IPS DF 6.9 (cell line): ENCODE measurements around the gene CYP4F2.
"Not testable (repeated sequence)": the region's sequence is repeated elsewhere in the genome, so short reads cannot be mapped to it uniquely, and the experiment has no call there.

ENCODE experiments used
- DNase-seq: peaks from one replicate; pipeline ENCODE4 v3.0.0-alpha.2; 2013; ENCODE audit warnings: low read depth, low spot score
- H3K27ac ChIP-seq: one replicate; pipeline ENCODE4 v1.5.1; 2013; ENCODE audit warnings: low read length, control low read depth
- H3K27me3 ChIP-seq: 2 replicates; pipeline ENCODE4 v1.6.1; 2013; ENCODE audit warnings: mild to moderate bottlenecking, low read length; ENCODE audit not compliant: control insufficient read depth, insufficient read depth
- H3K36me3 ChIP-seq: 2 replicates; pipeline ENCODE4 v1.6.1; 2013; ENCODE audit warnings: low read length; ENCODE audit not compliant: control insufficient read depth, insufficient read depth
- H3K4me1 ChIP-seq: 2 replicates; pipeline ENCODE4 v1.6.1; 2013; ENCODE audit warnings: low read length; ENCODE audit not compliant: control insufficient read depth, insufficient read depth
- H3K4me3 ChIP-seq: 2 replicates; pipeline ENCODE4 v1.5.1; 2013; ENCODE audit warnings: mild to moderate bottlenecking, low read length
- H3K9me3 ChIP-seq: 2 replicates; pipeline ENCODE4 v1.6.1; 2013; ENCODE audit warnings: low read length, inconsistent platforms; ENCODE audit not compliant: control insufficient read depth, insufficient read depth
- WGBS: extraction: QIAGEN DNeasy Blood & Tissue Kit; methylation state at CpG from one replicate; pipeline ENCODE4 v1.1.7; 2013; ENCODE audit warnings: mixed read lengths, missing lambda C conversion rate; ENCODE audit not compliant: insufficient read length, insufficient coverage; 5-methylcytosine and 5-hydroxymethylcytosine counted together

CYP4F2 gene

GRCh38 chr19:15860522-15860921 lies 37.4 kb downstream of the CYP4F2 start:
- Histone ChIP-seq H3K27me3 (no peaks in the 10 kb centered on the region), H3K4me1 (no peaks in the 10 kb centered on the region), H3K27ac (no peak overlapping the region), H3K9me3 (peaks cover 14% of the 10 kb centered on the region), H3K36me3 (no peaks in the 10 kb centered on the region), H3K4me3 (no peak overlapping the region)
- no peak for DNase-seq
- no CpG with 5 or more reads among the region's 6 CpGs for WGBS

DNA sequence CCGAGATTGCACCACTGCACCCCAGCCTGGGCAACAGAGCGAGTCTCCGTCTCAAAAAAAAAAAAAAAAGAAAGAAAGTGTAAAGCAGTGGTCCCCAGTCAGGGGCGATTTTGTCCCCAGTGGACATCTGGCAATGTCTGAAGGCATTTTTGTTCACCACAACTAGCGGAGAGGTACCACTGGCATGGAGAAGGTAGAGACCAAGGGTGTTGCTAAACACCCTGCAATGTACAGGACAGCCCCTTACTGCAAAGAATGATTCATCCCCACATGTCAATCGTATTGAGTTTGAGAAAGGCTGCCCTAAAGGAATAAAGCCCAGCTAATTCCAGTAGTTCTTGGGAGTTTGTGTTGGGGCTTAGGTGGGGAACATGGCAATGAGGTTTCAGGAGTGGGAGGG lies 38.7 kb downstream of the CYP4F2 start:
- WGBS, result no CpG with 5 or more reads among the region's 6 CpGs
- Histone ChIP-seq H3K4me3 (no peak overlapping the region), H3K9me3 (peaks cover 11% of the 10 kb centered on the region), H3K27me3 (no peaks in the 10 kb centered on the region), H3K27ac (no peak overlapping the region), H3K36me3 (no peaks in the 10 kb centered on the region), H3K4me1 (no peaks in the 10 kb centered on the region)
- no peak for DNase-seq

GRCh38 chr19:15850385-15850784 lies 47.5 kb downstream of the CYP4F2 start:
- WGBS, result no CpG with 5 or more reads among the region's 3 CpGs
- Histone ChIP-seq H3K4me1 (no peaks in the 10 kb centered on the region; the same call in 1 of the 2 replicates), H3K36me3 (no peaks in the 10 kb centered on the region), H3K9me3 (peaks cover 8% of the 10 kb centered on the region), H3K27me3 (no peaks in the 10 kb centered on the region), H3K27ac (no peak overlapping the region), H3K4me3 (no peak overlapping the region)
- DNase-seq, result no peak

DNA sequence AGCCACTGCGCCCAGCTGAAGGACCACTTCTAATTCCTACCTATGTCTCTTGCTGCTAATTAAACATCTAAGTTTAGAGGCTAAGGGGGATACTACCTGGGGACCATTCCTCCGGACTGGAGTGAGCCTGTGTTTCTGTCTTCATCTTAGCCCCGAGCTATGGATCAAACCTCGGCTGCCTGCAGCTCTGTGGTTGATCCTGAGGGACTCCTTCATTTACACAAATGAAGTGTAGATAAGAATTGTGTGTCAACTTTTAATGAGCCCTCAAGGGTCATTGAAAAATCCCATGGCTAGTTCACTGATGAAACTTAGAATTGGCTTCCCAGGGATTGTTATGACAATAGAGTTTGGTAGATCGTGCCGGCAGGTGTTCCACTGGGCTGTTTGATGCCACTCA lies 51.0 kb downstream of the CYP4F2 start:
- WGBS, result no CpG with 5 or more reads among the region's 6 CpGs
- no peaks in the 10 kb centered on the region; the same call in 1 of the 2 replicates for H3K4me1 ChIP-seq

GRCh38 chr19:15843894-15844222 lies 54.0 kb downstream of the CYP4F2 start:
- WGBS, result no CpG with 5 or more reads among the region's 8 CpGs
- H3K4me3 ChIP-seq, H3K4me1 ChIP-seq, DNase-seq, H3K36me3 ChIP-seq, H3K27ac ChIP-seq, H3K27me3 ChIP-seq: not testable (repeated sequence)
- peaks cover 14% of the 10 kb centered on the region for H3K9me3 ChIP-seq

More for the DNA sequence above, 51.0 kb downstream of the CYP4F2 start:
- Histone ChIP-seq H3K9me3 (peaks cover 13% of the 10 kb centered on the region), H3K36me3 (no peaks in the 10 kb centered on the region), H3K27me3 (no peaks in the 10 kb centered on the region; the same call in 1 of the 2 replicates), H3K4me3 (no peak overlapping the region), H3K27ac (no peak overlapping the region)
- DNase-seq, result no peak

DNA sequence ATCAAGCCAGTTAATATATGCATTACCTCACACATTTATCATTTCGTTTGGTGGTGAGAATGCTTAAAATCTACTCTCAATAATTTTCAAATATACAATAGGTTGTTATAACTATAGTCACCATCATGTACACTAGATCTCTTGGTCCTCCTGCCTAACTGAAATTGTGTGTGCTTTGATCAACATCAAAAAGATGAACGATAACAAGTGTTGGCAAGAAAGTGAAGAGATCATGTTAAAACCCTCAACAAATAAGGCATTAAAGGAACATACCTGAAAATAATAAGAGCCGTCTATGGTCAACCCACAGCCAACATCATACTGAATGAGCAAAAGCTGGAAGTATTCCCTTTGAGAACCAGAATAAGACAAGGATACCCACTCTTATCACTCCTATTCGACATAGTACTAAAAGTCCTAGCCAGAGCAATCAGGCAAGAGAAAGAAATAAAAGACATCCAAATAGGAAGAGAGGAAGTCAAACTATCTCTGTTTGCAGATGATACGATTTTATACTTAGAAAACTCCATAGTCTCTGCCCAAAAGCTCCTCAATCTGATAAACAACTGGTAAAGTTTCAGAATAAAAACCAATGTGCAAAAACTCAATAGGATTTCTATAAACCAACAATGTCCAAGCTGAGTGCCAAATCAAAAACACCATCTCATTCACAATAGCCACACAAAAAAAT lies 54.5 kb downstream of the CYP4F2 start:
- Histone ChIP-seq H3K4me1 (no peaks in the 10 kb centered on the region; the same call in 1 of the 2 replicates), H3K27me3 (no peaks in the 10 kb centered on the region; the same call in 1 of the 2 replicates), H3K4me3 (no peak overlapping the region), H3K27ac (no peak overlapping the region), H3K36me3 (no peaks in the 10 kb centered on the region), H3K9me3 (peaks cover 14% of the 10 kb centered on the region)
- WGBS, result no CpG with 5 or more reads among the region's 5 CpGs
- no peak for DNase-seq

DNA sequence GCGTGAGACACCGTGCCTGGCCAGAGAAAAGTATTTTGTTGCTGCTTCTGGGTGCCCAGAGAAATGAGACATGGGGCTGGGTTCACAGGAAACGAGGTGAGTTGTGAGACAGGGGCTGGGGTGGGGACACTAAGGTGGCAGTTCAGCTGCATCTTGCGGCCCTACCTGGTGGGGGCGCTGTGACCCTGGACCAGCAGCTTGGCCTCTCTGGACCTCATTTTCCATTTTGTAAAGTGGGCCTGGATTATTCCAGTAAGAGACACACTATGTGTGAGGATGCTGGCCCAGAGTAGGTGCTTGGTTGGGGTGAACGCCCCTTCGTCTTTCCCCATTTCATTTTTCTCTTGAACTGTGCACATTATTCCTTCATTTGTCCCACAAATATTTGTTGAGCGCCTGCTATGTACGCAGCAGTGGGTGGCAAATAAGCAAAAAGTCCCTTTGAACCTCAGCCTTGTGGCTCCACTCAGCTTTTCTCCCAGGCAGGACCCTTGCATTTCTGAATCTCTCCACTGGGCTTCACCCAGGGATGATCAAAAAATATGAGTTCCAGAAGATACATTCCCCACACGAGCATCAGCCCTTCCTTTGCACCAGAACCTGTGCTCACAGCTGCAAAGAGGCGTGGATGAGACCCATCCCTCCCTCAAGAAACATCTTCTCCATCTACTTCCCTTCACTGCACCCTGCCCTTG lies 55.9 kb downstream of the CYP4F2 start:
- Histone ChIP-seq H3K27ac (no peak overlapping the region), H3K4me1 (no peaks in the 10 kb centered on the region; the same call in 1 of the 2 replicates), H3K4me3 (no peak overlapping the region), H3K9me3 (peaks cover 9% of the 10 kb centered on the region), H3K36me3 (no peaks in the 10 kb centered on the region), H3K27me3 (no peaks in the 10 kb centered on the region; the same call in 1 of the 2 replicates)
- no peak for DNase-seq
- WGBS, result no CpG with 5 or more reads among the region's 11 CpGs

DNA sequence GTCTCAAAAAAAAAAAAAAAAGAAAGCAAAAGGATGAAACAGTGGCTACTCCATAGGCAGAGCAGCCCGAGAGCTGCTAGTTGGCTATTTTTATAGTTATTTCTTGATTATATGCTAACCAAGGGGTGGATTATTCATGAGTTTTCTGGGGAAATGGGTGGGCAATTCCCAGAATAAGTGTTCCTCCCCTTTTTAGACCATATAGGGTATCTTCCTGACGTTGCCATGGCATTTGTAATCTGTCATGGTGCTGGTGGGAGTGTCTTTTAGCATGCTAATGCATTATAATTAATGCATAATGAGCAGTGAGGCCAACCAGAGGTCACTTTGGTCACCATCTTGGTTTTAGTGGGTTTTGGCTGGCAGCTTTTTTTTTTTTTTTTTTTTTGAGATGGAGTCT lies 57.0 kb downstream of the CYP4F2 start:
- H3K36me3 ChIP-seq, result no peaks in the 10 kb centered on the region
- DNase-seq, result no peak
- no peak overlapping the region for H3K27ac ChIP-seq
- no peaks in the 10 kb centered on the region; the same call in 1 of the 2 replicates for H3K27me3 ChIP-seq
- peaks cover 11% of the 10 kb centered on the region for H3K9me3 ChIP-seq
- no peaks in the 10 kb centered on the region; the same call in 1 of the 2 replicates for H3K4me1 ChIP-seq
- H3K4me3 ChIP-seq, result no peak overlapping the region
- no CpG with 5 or more reads among the region's 2 CpGs for WGBS

DNA sequence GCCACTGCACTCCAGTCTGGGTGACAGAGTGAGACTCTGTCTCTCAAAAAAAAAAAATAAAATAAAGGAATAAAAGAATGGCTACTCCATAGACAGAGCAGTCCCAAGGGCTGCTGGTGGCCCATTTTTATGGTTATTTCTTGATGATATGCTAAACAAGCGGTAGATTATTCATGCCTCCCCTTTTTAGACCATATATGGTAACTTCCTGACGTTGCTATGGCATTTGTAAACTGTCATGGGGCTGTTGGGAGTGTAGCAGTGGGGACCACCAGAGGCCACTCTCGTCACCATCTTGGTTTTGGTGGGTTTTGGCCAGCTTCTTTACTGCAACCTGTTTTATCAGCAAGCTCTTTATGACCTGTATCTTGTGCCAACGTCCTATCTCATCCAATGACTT lies 58.0 kb downstream of the CYP4F2 start:
- peaks cover 12% of the 10 kb centered on the region for H3K9me3 ChIP-seq
- H3K4me1 ChIP-seq, H3K4me3 ChIP-seq, DNase-seq, H3K27ac ChIP-seq, H3K36me3 ChIP-seq, H3K27me3 ChIP-seq: not testable (repeated sequence)
- WGBS, result no CpG with 5 or more reads among the region's 4 CpGs

- WGBS, result no CpG with 5 or more reads among the region's 3 CpGs
- Histone ChIP-seq H3K4me1 (no peaks in the 10 kb centered on the region), H3K4me3 (no peak overlapping the region), H3K27me3 (no peaks in the 10 kb centered on the region; the same call in 1 of the 2 replicates), H3K36me3 (no peaks in the 10 kb centered on the region), H3K9me3 (peaks cover 15% of the 10 kb centered on the region), H3K27ac (no peak overlapping the region)
- no peak for DNase-seq
Measured at GRCh38 chr19:15838351-15838750, 59.5 kb downstream of the CYP4F2 start.
